Stimulated activated CD4-positive, alpha-beta T cell treated with anti-CD3 and anti-CD28 coated beads, TNF-alpha, amount 100 ng/mL, for 1 hour (primary cell): ENCODE data around the gene TAF1.
"Not testable (repeated sequence)": the region's sequence is repeated elsewhere in the genome, so short reads cannot be mapped to it uniquely, and the experiment has no call there.

Experiments
- DNase-seq, 3 donors: peaks; one replicate each; pipeline ENCODE4 v3.0.0-alpha.2; 2020; ENCODE audit warnings: low read depth in 3 of 3, low spot score in 1 of 3

TAF1 gene

GRCh38 chrX:71365875-71366673 is at the start of gene TAF1:
TAF1 (plus strand) TSS chrX:71366357; CDS start chrX:71366375, 18 bp downstream.
- DNase-seq, result peak; percentile 63 to 76 (median 75)

- not testable (repeated sequence) for DNase-seq
Measured at GRCh38 chrX:71316959-71317358, 49.2 kb upstream of the TAF1 start.

GRCh38 chrX:71320126-71320525 is 46.0 kb upstream of the TAF1 start:
- DNase-seq, result no peak

GRCh38 chrX:71321731-71322130 is 44.4 kb upstream of the TAF1 start:
- DNase-seq, result no peak

- DNase-seq, result not testable (repeated sequence)
Measured at GRCh38 chrX:71324452-71324851, 41.7 kb upstream of the TAF1 start.

GRCh38 chrX:71326394-71326793 is 39.8 kb upstream of the TAF1 start:
- no peak for DNase-seq

GRCh38 chrX:71349151-71349665 is 16.9 kb upstream of the TAF1 start:
- DNase-seq, result not testable (repeated sequence)

GRCh38 chrX:71349867-71350266 is 16.3 kb upstream of the TAF1 start:
- not testable (repeated sequence) for DNase-seq

GRCh38 chrX:71352439-71352838 is 13.7 kb upstream of the TAF1 start:
- DNase-seq, result not testable (repeated sequence)

- no peak for DNase-seq
Measured at GRCh38 chrX:71364221-71364620, 1.9 kb upstream of the TAF1 start.

GRCh38 chrX:71365356-71365874 is 742 bp upstream of the TAF1 start:
- peak in 1 of 3 donors; percentile 3 for DNase-seq

- DNase-seq, result peak in 1 of 3 donors; percentile 12
Measured at GRCh38 chrX:71366674-71367256, 608 bp downstream of the TAF1 start.

GRCh38 chrX:71367396-71367795 is 1.2 kb downstream of the TAF1 start:
- DNase-seq, result no peak

- no peak for DNase-seq
Measured at GRCh38 chrX:71372388-71372787, 6.2 kb downstream of the TAF1 start.

- DNase-seq, result no peak
Measured at GRCh38 chrX:71378732-71379131, 12.6 kb downstream of the TAF1 start.

- DNase-seq, result not testable (repeated sequence)
Measured at GRCh38 chrX:71391725-71392124, 25.6 kb downstream of the TAF1 start.

- no peak for DNase-seq
Measured at GRCh38 chrX:71393919-71394318, 27.8 kb downstream of the TAF1 start.

GRCh38 chrX:71396576-71396975 is 30.4 kb downstream of the TAF1 start:
- DNase-seq, result no peak

GRCh38 chrX:71400710-71401109 is 34.6 kb downstream of the TAF1 start:
- no peak for DNase-seq

GRCh38 chrX:71416260-71416659 is 50.1 kb downstream of the TAF1 start:
- not testable (repeated sequence) for DNase-seq

GRCh38 chrX:71420686-71421085 is 54.5 kb downstream of the TAF1 start:
- no peak for DNase-seq

GRCh38 chrX:71432733-71433132 is 66.6 kb downstream of the TAF1 start:
- no peak for DNase-seq
